Transverse colon (tissue), 4 donors: ENCODE data around the gene PTGER4. TPM values are rescaled to one million over a fixed set of nuclear protein-coding genes. Genes with fewer than 3 reads are reported as not detected.
"Not testable (repeated sequence)": the region's sequence is repeated elsewhere in the genome, so short reads cannot be mapped to it uniquely, and the experiment has no call there.

Source experiments
- DNase-seq: peaks from one replicate; pipeline ENCODE4 v3.0.0-alpha.2; 2019
- H3K27ac ChIP-seq, 4 donors: fragments of 200-600 bp; sonication (generic); 2 replicates each; pipeline ENCODE4 v1.5.1; 2016 to 2018; ENCODE audit warnings: inconsistent platforms in 4 of 4
- H3K27me3 ChIP-seq: fragments of 200-600 bp; sonication (generic); 2 replicates; pipeline ENCODE4 v1.5.1; 2017; ENCODE audit warnings: inconsistent platforms
- H3K36me3 ChIP-seq, 4 donors: fragments of 200-600 bp; sonication (generic); 2 replicates each; pipeline ENCODE4 v1.5.1; 2017 to 2019; ENCODE audit warnings: inconsistent platforms in 4 of 4
- H3K4me1 ChIP-seq, 4 donors: fragments of 200-600 bp; sonication (generic); 2 replicates each; pipeline ENCODE4 v1.5.1; 2017 to 2020; ENCODE audit warnings: inconsistent platforms in 4 of 4
- H3K4me3 ChIP-seq, 4 donors: fragments of 200-600 bp; sonication (generic); 1 replicate in 1 of 4; 2 replicates in 3 of 4; pipeline versions ENCODE4 v1.5.1 to v1.6.1; 2017 to 2019; ENCODE audit warnings: inconsistent platforms in 4 of 4
- H3K9me3 ChIP-seq, 2 donors: fragments of 200-600 bp; sonication (generic); 2 replicates each; pipeline ENCODE4 v1.5.1; 2017 to 2019; ENCODE audit warnings: inconsistent platforms in 2 of 2
- CTCF ChIP-seq, 5 experiments: fragments of 200-600 bp in 3 of 5; fragments of 450-650 bp in 2 of 5; sonication (generic) in 3 of 5; IDR thresholded peaks; 1 replicate in 2 of 5; 2 replicates in 3 of 5; pipeline ENCODE4 v1.5.1; 2016 to 2017; ENCODE audit warnings: antibody characterized with exemption in 5 of 5, inconsistent platforms in 3 of 5, mild to moderate bottlenecking in 2 of 5, moderate library complexity in 1 of 5
- EP300 ChIP-seq: sonication (generic); formaldehyde crosslinking; IDR thresholded peaks from one replicate; pipeline ENCODE4 v1.6.1; 2017; ENCODE audit warnings: antibody characterized with exemption, low read depth
- POLR2A ChIP-seq: fragments of 450-650 bp; IDR thresholded peaks from one replicate; pipeline ENCODE4 v1.6.1; 2016; ENCODE audit warnings: antibody characterized with exemption, mild to moderate bottlenecking, moderate library complexity
- POLR2AphosphoS5 ChIP-seq, 3 donors: sonication (generic); formaldehyde crosslinking; IDR thresholded peaks; one replicate each; pipeline ENCODE4 v1.6.1; 2016; ENCODE audit warnings: antibody characterized with exemption in 3 of 3
- WGBS, 2 donors: methylation state at CpG; one replicate each; pipeline ENCODE4 v1.1.5; 2018; ENCODE audit warnings: low coverage in 1 of 2; 5-methylcytosine and 5-hydroxymethylcytosine counted together
- in situ Hi-C, 4 donors: fragments of 200-750 bp; cut with MboI; loops; one replicate each; pipeline versions ENCODE4 v1.15.0 to v1.15.1; 2017; ENCODE audit warnings: low sequenced_read_pairs in 3 of 4, low pct_ligation_motif_present in 1 of 4, low pct_unique_long_range_greater_than_20kb in 1 of 4
- intact Hi-C: fragments of 100-400 bp; cut with DNase I; formaldehyde crosslinking; loops from one replicate; pipeline ENCODE4 v1.15.1; 2023; ENCODE audit warnings: low total_unique reads
- total RNA-seq, 4 donors: library from RNA; depleted of rRNA; stranded (reverse); fragments of >200 nt; gene quantifications; one replicate each; pipeline ENCODE4 v1.1.0, GENCODE V29; 2016

Gene PTGER4
- total RNA-seq, 4 donors from 2014 or later = 39.6 to 127 (median 105) TPM

- in situ Hi-C loops = no loop called here
- Histone ChIP-seq H3K4me3 (no peak overlapping the region), H3K27ac (no peak overlapping the region), H3K36me3 (peaks cover 0 to 15% (median 0%) of the 10 kb centered on the region in 4 donors), H3K9me3 (peaks cover 0 to 3% of the 10 kb centered on the region in 2 donors), H3K27me3 (no peaks in the 10 kb centered on the region), H3K4me1 (peaks cover 0 to 39% (median 4%) of the 10 kb centered on the region in 4 donors)
- no peak for TF ChIP-seq POLR2AphosphoS5 (IDR thresholded peaks at IDR 0.05)
- TF ChIP-seq CTCF (IDR thresholded peaks at IDR 0.05) = no peak
- no peak for TF ChIP-seq POLR2A
- TF ChIP-seq EP300 = no peak
- DNase-seq = no peak
- intact Hi-C loops = no loop called here
- 75 to 100% methylated on average over 1 to 2 of the region's 2 CpGs for WGBS, 2 donors
Measured at GRCh38 chr5:40716590-40716989, 36.9 kb downstream of the PTGER4 start.

- in situ Hi-C loops (no loop called here), intact Hi-C loops (no loop called here)
- DNase-seq = no peak
- Histone ChIP-seq H3K4me1 (peaks cover 0 to 39% (median 4%) of the 10 kb centered on the region in 4 donors), H3K27me3 (no peaks in the 10 kb centered on the region), H3K27ac (peak overlapping the region in 2 of 4 donors; percentile 7 to 20), H3K9me3 (peaks cover 3 to 7% of the 10 kb centered on the region in 2 donors), H3K36me3 (peaks cover 0 to 15% (median 0%) of the 10 kb centered on the region in 4 donors), H3K4me3 (no peak overlapping the region)
- TF ChIP-seq POLR2AphosphoS5 (IDR thresholded peaks at IDR 0.05) (no peak), POLR2A (no peak), EP300 (no peak), CTCF (IDR thresholded peaks at IDR 0.05) (no peak)
Measured at GRCh38 chr5:40717281-40717680, 37.6 kb downstream of the PTGER4 start.

GRCh38 chr5:40720069-40720468 is 40.4 kb downstream of the PTGER4 start:
- Histone ChIP-seq H3K27ac (peak overlapping the region in 3 of 4 donors; percentile 35 to 50 (median 42)), H3K27me3 (no peaks in the 10 kb centered on the region), H3K4me1 (peaks cover 0 to 39% (median 4%) of the 10 kb centered on the region in 4 donors), H3K36me3 (peaks cover 0 to 28% (median 0%) of the 10 kb centered on the region in 4 donors), H3K4me3 (no peak overlapping the region), H3K9me3 (peaks cover 3 to 7% of the 10 kb centered on the region in 2 donors)
- TF ChIP-seq CTCF (IDR thresholded peaks at IDR 0.05) = no peak
- no peak for TF ChIP-seq POLR2A
- no peak for TF ChIP-seq POLR2AphosphoS5 (IDR thresholded peaks at IDR 0.05)
- TF ChIP-seq EP300 = no peak
- intact Hi-C loops = no loop called here
- DNase-seq = no peak
- in situ Hi-C loops = no loop called here

GRCh38 chr5:40722497-40722911 is 42.8 kb downstream of the PTGER4 start:
- intact Hi-C loops, H3K27ac ChIP-seq, H3K9me3 ChIP-seq, H3K27me3 ChIP-seq, in situ Hi-C loops, H3K4me3 ChIP-seq, DNase-seq: not testable (repeated sequence)
- WGBS, 2 donors = 92% methylated on average over 31 of the region's 37 CpGs; no CpG with 5 or more reads in 1 of the 2 donors
- Histone ChIP-seq H3K4me1 (peaks cover 0 to 18% (median 4%) of the 10 kb centered on the region in 4 donors), H3K36me3 (peaks cover 0 to 31% (median 4%) of the 10 kb centered on the region in 4 donors)

GRCh38 chr5:40733434-40733833 is 53.7 kb downstream of the PTGER4 start:
- 81% methylated on average over 2 of the region's 2 CpGs; no CpG with 5 or more reads in 1 of the 2 donors for WGBS, 2 donors
- Histone ChIP-seq H3K4me1 (peaks cover 22 to 52% (median 31%) of the 10 kb centered on the region in 4 donors), H3K27ac (peak overlapping the region; percentile 47 to 76 (median 62)), H3K4me3 (no peak overlapping the region), H3K36me3 (no peaks in the 10 kb centered on the region), H3K27me3 (no peaks in the 10 kb centered on the region), H3K9me3 (no peaks in the 10 kb centered on the region)
- TF ChIP-seq EP300 (no peak), POLR2A (no peak), CTCF (IDR thresholded peaks at IDR 0.05) (no peak), POLR2AphosphoS5 (IDR thresholded peaks at IDR 0.05) (no peak)
- intact Hi-C loops (loop anchor here (10.0 kb wide), 1 partner anchor 1019 kb away; no protein-coding TSS in a partner anchor), in situ Hi-C loops (loop anchor here (25.0 kb wide), 3 partner anchors 796 to 1146 kb away; no protein-coding TSS in a partner anchor)
- DNase-seq = no peak
